ENCODE results near the gene CATSPER3.

DNA sequence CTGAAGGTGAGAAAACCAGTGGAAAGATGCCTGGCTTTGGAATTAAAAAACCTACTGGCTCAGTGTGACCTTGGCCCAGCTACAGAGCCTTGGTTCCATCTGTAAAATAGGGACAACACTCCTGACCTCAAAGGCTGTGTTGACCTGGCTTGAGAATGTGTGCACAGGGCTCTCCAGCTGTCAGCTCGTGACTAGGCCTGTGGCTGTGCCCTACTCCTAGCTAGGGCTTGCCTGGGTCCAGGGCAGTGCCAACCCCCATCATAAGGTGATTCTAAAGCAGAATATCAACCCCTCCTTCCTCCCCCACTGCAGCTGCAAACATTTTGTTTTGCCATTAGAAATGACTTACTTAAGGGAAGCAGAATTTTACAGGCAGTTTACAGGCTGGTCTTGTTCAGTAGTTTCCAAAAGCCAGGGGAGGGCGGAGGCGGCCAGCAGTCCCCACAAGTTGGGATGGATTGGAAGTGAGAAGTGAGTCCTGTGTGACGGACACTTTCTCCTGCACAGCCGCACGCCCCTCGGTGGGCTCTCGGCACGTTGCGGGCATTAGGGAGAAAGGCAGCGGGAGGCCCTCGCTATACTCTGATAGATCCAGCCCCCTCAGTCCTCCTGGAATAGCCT lies 59.0 kb downstream of the CATSPER3 start:
- TF ChIP-seq, protein P1, sequence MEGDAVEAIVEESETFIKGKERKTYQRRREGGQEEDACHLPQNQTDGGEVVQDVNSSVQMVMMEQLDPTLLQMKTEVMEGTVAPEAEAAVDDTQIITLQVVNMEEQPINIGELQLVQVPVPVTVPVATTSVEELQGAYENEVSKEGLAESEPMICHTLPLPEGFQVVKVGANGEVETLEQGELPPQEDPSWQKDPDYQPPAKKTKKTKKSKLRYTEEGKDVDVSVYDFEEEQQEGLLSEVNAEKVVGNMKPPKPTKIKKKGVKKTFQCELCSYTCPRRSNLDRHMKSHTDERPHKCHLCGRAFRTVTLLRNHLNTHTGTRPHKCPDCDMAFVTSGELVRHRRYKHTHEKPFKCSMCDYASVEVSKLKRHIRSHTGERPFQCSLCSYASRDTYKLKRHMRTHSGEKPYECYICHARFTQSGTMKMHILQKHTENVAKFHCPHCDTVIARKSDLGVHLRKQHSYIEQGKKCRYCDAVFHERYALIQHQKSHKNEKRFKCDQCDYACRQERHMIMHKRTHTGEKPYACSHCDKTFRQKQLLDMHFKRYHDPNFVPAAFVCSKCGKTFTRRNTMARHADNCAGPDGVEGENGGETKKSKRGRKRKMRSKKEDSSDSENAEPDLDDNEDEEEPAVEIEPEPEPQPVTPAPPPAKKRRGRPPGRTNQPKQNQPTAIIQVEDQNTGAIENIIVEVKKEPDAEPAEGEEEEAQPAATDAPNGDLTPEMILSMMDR (IDR thresholded peaks at IDR 0.05 in 2 of 3, conservative IDR thresholded peaks at IDR 0.05 in 1 of 3; ENCODE audit: borderline replicate concordance in 1 of 3, insufficient read depth in 1 of 3, low read depth in 2 of 3, low read length in 2 of 3), result no peak
- TF ChIP-seq POLR2A (IDR thresholded peaks at IDR 0.05; ENCODE audit: borderline replicate concordance, extremely low read depth, insufficient read depth, insufficient read length), result no peak
- no peak for TF ChIP-seq ZNF274 (IDR thresholded peaks at IDR 0.05; ENCODE audit: low read depth, low read length)
- TF ChIP-seq ZFX (IDR thresholded peaks at IDR 0.05), result no peak
- no peak for TF ChIP-seq YY1 (IDR thresholded peaks at IDR 0.05; ENCODE audit: extremely low read depth, insufficient replicate concordance, low read depth, low read length)
- no peak for TF ChIP-seq SP1 (IDR thresholded peaks at IDR 0.05; ENCODE audit: low read depth)
- no peak for TF ChIP-seq CBX3 (IDR thresholded peaks at IDR 0.05; ENCODE audit: low read depth)
- TF ChIP-seq, protein P2, sequence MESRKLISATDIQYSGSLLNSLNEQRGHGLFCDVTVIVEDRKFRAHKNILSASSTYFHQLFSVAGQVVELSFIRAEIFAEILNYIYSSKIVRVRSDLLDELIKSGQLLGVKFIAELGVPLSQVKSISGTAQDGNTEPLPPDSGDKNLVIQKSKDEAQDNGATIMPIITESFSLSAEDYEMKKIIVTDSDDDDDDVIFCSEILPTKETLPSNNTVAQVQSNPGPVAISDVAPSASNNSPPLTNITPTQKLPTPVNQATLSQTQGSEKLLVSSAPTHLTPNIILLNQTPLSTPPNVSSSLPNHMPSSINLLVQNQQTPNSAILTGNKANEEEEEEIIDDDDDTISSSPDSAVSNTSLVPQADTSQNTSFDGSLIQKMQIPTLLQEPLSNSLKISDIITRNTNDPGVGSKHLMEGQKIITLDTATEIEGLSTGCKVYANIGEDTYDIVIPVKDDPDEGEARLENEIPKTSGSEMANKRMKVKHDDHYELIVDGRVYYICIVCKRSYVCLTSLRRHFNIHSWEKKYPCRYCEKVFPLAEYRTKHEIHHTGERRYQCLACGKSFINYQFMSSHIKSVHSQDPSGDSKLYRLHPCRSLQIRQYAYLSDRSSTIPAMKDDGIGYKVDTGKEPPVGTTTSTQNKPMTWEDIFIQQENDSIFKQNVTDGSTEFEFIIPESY (IDR thresholded peaks at IDR 0.05; ENCODE audit: extremely low read depth, insufficient replicate concordance, low read length), result no peak
- TF ChIP-seq SRF (IDR thresholded peaks at IDR 0.05; ENCODE audit: low read depth), result no peak
- TF ChIP-seq SIN3A (IDR thresholded peaks at IDR 0.05; ENCODE audit: low read depth), result no peak

All from HCT116 (cell line).